GM10847 (cell line): ENCODE results near the gene TNFRSF19.

Experiments
- POLR2A ChIP-seq: IDR thresholded peaks from 2 replicates; pipeline ENCODE4 v1.6.1; 2011; ENCODE audit not compliant: insufficient read length; ENCODE audit errors: extremely low read depth

Gene TNFRSF19

GRCh38 chr13:23558675-23559536 lies 11.3 kb upstream of the TNFRSF19 start:
- TF ChIP-seq POLR2A = no peak

GRCh38 chr13:23560571-23561089 lies 9.6 kb upstream of the TNFRSF19 start:
- TF ChIP-seq POLR2A = no peak

GRCh38 chr13:23561261-23561660 lies 9.0 kb upstream of the TNFRSF19 start:
- no peak for TF ChIP-seq POLR2A

GRCh38 chr13:23563085-23563845 lies 6.9 kb upstream of the TNFRSF19 start:
- TF ChIP-seq POLR2A = no peak

GRCh38 chr13:23567906-23568460 lies 2.2 kb upstream of the TNFRSF19 start:
- TF ChIP-seq POLR2A = no peak

- no peak for TF ChIP-seq POLR2A
These were observed 706 bp downstream of the TNFRSF19 start for GRCh38 chr13:23570921-23571315.

- no peak for TF ChIP-seq POLR2A
These were observed 1.2 kb downstream of the TNFRSF19 start for GRCh38 chr13:23571431-23571830.

- no peak for TF ChIP-seq POLR2A
These were observed 2.6 kb downstream of the TNFRSF19 start for GRCh38 chr13:23572836-23573235.

- TF ChIP-seq POLR2A = no peak
These were observed 4.4 kb downstream of the TNFRSF19 start for GRCh38 chr13:23574421-23575145.

GRCh38 chr13:23575632-23576031 lies 5.4 kb downstream of the TNFRSF19 start:
- TF ChIP-seq POLR2A = no peak

- TF ChIP-seq POLR2A = no peak
These were observed 8.3 kb downstream of the TNFRSF19 start for GRCh38 chr13:23578411-23579071.

- TF ChIP-seq POLR2A = peak; percentile 29
These were observed 9.1 kb downstream of the TNFRSF19 start for GRCh38 chr13:23579072-23579895.

- TF ChIP-seq POLR2A = no peak
These were observed 9.9 kb downstream of the TNFRSF19 start for GRCh38 chr13:23579896-23580683.
